HG03354 (cell line): Measurements from ENCODE around the gene CCNO.

Experiments
- ATAC-seq: cut with Tn5 transposase; IDR thresholded peaks from one replicate; pipeline ENCODE4 v1.9.1; 2021; ENCODE audit warnings: mild to moderate bottlenecking; ENCODE audit not compliant: unreplicated experiment, poor library complexity, severe bottlenecking

CCNO gene, protein sequence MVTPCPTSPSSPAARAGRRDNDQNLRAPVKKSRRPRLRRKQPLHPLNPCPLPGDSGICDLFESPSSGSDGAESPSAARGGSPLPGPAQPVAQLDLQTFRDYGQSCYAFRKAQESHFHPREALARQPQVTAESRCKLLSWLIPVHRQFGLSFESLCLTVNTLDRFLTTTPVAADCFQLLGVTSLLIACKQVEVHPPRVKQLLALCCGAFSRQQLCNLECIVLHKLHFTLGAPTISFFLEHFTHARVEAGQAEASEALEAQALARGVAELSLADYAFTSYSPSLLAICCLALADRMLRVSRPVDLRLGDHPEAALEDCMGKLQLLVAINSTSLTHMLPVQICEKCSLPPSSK

DNA sequence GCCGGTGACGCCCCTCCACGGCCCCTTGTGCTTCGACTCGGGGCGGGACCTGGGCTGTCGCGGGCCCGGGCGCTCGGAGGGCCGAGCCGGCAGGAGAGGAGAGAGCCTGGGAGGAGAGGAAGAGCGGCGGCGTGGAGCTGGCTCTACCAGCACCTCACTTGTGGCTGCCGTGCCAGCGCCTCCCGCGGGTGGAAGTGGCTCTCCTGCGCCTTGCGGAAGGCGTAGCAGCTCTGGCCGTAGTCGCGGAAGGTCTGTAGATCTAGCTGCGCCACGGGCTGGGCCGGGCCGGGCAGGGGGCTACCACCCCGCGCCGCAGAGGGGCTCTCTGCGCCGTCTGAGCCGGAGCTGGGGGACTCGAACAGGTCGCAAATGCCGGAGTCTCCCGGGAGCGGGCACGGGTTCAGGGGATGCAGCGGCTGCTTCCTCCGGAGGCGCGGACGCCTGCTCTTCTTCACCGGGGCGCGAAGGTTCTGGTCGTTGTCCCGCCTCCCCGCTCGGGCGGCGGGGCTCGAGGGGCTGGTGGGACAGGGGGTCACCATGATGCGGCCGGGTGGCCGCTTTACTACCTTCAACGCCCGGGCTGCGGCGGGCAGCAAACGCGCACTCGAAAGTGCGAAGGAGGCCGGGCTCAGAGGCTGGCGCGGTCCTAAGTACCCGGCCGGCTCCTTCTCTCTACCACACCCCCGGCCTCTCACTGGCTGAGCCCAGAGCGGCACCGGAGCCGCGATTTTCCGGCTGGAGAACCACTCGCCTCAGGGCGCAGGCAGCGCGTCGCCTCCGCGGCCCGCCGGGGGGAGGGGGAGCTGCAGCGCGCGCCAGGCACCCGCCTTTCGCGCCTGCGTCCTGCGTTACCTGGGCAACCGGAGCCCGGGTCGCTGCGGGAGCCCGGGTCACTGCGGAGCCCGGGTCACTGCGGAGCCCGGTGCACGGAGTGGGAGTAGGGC, at the start of gene CCNO:
Gene CCNO (minus strand): TSS at position 624 of the 944 bp plus-strand sequence. CDS start 85 bp downstream, at position 539.
- ATAC-seq = peak; percentile 66

DNA sequence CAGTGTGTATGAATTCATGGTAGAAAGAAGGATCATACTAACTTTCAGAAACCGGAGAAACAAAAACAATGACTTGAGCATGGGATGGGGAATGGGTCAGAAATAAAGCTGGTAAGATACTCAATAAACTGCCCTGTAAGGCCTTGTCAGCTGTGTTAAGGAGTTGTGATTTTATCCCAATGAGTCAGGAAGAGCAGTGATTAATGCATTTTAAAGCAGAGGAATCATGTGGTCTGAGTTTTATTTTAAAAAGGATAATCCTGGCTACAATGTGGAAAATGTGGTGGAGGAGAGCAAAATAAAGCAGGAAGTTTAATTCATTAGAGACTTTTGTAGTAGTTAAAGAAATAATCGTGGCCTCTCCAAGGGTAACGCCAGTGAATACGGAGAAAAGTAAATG, 45.4 kb upstream of the CCNO start:
- ATAC-seq = no peak

DNA sequence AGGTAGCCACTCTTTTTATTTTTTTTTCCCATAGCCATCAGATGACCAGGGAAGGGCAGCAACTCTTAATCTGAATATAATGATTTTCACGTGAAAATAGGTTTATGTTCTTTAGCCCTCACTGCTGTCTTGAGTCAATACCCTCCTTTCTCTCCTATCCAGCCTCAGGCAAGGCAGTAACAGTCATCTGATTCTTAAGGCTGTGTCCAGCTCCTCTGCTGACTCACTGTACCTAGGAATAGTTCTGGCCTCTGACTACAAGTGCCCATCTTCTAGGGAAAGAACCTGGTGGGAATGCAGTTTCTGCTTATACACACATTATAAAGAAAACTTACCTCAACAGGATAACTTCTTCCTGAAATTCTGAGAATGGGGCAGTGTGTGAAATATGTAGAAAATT, 43.4 kb upstream of the CCNO start:
- ATAC-seq = no peak

DNA sequence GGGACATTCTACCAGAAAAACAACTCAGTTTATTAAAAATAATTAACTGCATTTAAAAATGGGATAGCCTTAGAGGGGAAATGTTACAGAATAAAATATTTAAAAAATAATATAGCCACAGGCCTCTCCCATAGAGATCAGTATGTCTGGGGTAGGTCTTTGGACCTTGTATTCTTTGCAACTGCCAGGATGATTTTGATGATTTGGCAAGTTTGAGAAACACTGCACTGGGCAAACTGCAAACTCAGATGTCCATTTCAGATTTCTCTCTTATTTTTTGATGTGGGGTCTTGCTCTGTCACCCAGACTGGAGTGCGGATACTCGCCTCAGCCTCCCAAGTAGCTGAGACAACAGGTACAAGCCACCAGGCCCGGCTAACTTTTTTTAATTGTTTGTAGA, 24.9 kb upstream of the CCNO start:
- no peak for ATAC-seq

DNA sequence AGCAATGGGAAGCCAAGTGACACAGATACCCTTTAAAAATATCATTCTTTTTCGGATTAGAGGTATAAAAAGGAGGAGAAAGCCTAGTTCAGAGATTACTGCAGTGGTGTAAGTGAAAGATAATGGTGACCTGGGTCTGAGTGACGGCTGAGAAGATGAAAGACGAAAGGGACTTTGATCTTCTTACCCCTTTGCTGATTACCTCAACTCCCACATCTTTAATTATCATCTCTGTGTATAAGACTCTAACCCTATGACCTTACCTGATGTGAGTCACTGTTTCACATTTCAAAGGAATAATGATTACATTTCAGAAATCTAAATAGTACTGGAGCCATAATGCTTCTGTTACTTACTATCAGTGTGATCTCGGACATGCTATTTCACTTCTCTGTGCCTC, 21.4 kb upstream of the CCNO start:
- no peak for ATAC-seq

DNA sequence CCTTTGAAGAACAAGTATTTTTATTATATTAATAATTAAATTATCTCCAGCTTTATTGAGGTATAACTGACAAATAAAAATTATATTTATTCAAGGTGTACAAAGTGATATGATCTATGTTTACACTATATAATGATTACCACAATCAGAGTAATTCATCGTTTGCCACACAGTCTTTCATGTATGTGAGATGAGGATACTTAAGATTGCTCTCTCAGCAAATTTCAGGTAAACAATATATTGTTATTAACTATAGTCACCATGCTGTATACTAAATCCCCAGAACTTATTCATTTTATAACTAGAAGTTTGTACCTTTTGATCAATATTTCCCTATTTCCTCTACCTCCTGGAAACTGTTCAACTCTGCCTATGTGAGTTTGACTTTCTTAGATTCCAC, 16.7 kb upstream of the CCNO start:
- ATAC-seq = no peak

DNA sequence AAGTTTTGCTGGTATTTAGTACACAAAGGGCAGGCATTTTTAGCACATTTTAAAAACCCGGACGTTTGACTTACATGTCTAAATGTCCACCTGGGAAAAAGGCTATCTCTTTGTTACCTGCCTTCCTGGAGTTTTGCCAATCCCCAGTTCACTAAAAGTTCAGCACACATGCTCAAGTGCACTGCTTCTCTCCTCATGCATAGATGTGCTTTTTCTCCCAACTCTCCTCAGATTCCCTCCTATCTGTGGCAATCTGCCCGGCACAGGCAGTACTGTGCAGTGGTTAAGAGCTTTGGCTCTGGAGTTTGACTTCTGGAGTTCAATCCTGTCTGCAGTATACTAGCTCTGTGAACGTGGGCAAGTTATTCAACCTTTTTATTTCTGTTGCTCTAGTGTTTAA, 8.3 kb upstream of the CCNO start:
- ATAC-seq = no peak

DNA sequence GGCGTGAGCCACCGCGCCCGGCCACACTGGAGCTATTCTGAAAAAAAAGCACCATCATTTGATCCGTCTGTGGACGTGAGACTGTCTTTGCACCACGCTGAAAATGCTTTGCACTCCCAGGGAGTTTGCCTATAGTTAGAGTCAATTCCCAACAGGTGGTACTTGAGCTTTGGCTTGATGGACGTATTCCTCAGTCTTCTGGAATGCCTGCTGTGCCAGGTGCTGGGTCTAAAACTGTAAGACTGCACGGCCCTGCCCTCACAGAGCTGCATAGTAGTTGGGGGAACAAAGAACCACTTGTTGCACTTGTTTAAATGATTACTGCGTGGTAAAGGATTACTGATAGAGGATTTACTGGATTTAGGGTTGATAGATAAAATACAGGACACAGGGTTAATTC, 3.4 kb upstream of the CCNO start:
- ATAC-seq = no peak

DNA sequence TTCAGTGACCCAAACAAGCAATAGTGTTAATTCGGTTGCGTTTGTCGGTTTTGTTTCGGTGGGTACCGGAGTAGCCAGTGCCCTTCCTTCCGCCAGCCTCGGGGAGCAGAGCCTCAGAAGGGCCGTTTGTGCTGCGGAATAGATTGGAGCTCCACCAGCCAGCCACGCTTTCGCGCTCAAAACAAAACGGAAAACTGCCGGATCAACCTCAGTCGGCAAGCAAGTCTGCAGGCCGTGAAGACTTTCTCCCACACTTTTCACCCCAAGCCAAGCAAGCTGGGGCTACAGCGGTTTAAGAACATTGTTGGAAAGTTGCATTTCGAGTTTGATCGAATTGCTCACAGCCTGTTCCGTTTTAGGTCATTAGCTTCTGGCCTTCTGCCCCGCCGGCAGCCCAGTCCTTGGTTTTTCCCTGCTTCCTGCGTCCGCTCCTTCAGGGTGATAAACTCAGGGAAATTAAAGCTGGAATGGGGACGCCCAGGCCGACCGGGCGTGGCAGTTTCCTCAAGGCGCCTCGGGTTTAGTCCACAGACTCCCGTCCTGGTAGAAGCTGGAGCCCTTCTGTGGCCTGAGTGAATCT, 803 bp upstream of the CCNO start:
- no peak for ATAC-seq

DNA sequence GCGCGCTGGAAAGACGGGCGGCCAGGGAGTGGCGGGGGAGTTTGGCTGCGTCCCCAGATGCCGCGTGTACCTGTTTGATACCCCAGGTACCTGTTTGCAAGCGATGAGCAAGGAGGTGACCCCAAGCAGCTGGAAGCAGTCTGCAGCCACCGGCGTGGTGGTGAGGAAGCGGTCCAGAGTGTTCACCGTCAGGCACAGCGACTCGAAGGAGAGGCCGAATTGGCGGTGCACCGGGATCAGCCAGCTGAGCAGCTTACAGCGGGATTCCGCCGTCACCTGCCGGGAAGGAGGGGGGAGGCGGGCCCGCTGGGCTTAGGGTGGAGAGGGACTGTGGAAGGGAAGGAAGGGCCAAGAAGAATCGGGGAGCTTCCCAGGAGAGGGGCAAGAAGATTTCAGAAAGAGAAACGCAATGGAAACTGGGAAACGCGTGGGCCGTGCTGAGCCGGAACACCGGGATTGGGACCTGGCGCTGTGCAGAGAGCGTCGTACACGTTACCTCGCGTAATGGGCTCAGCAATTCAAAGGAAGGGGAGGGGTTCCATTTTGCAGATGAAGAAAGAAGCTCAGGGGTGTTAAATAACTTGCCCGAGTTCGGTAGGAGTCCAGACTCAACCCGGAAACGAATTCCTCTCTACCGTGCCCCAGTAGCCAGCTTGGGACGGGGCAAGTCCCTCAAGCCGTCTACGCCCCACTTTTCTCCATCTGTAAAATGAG, 980 bp downstream of the CCNO start:
- ATAC-seq = no peak

DNA sequence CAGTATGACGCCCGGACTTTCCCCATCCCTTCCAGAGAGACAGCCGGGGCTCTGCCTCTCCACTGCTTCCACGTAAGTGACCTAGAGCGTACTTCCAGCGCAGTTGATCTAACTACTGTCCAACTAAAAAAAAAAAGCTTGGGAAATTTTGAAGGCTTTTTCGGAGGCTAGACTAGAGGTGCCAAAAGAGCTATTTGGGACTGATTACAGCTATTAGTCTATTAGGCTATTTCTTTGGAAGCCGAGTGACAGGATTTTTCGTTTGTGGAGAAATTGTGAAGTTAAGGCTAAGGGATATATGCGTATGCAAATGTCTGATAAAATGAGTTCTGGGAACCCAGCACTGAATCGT, 1.5 kb downstream of the CCNO start:
- no peak for ATAC-seq

DNA sequence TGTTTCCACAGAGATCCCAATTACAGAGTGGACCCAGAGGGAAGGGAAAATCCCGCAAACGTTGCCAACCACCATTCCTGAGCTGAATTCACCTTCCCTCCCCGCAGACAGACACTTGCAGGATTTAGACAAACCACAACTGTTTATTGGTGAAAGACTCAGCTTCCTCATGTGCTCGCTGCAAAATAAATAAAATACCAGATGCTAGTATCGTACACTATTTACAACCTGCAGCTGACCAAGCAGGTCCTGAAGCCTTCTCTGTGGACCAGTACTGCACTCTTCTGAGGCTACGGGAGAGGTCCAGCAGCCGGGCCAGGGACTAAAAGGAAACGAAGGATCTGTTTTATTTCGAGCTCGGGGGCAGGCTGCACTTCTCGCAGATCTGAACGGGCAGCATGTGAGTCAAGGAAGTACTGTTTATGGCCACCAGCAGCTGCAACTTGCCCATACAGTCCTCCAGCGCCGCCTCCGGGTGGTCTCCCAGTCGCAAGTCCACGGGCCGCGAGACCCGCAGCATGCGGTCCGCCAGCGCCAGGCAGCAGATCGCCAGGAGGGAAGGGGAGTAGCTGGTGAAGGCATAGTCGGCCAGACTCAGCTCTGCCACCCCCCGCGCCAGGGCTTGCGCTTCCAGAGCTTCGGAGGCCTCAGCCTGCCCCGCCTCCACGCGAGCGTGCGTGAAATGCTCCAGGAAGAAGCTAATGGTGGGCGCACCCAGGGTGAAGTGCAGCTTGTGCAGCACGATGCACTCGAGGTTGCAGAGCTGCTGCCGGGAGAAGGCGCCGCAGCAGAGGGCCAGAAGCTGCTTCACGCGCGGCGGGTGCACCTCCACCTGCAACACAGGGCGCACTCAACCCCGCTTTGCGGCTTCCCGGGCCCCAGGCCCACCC, 2.1 kb downstream of the CCNO start:
- no peak for ATAC-seq

DNA sequence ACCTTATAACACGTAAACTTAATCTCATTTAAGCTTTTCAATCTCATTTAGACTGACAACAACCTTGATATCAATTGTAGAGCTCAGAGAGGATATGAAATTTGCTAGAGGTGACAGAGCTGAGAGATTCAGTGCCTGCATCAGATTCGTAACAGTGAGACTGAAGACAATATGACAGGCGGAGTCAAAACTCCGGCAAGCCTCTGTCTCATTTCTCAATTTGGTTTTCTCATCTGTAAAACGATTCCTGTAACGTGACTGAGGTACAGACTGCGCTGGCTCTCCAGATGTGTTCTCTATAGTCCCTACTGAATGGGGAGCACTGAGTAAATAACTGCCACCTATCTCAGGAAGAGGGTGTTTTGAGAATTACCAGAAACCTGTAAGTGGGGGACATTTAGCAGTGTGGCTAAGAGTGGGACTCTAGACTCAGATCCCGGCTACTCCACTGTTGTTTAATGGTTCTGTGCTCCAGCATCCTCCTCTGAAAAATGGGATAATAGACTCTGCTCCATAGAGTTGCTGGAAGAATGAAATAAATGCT, 3.2 kb downstream of the CCNO start:
- ATAC-seq = no peak

DNA sequence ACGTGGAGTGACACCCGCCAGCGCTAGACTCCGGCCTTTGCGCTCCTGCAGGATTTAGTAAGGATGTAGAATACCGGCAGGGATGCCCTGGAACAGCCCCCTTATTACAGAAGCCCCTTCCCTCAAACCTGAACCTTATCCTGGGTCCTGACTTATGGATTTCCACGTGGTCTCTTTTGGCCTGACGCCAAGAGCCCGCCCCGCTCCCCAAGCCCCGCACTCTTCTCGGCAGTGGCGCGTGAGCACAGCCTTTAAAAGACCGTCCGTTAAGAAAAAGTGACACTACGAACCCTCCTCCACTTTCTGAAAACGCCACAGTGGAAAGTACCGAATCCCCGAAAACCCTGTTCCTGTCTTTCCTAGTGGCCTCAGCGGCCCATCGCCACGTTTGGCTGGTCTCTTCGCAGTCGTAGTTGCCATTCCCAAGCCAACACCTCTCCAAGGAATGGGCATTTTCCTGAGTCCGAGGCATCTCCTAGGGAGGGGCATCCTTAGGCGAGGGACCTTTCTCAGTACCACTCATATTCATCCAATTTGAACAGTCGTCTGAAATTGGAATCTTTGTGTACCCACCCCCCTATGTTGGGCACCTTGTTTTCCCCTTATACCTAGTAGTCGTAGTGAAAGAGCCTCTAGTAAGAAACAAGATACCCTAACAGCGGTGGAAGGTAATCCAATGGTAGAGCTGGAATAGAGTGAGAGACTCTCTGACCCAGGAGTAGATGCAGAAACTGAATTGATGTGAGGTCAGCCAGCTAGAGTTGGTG, 5.6 kb downstream of the CCNO start:
- no peak for ATAC-seq

DNA sequence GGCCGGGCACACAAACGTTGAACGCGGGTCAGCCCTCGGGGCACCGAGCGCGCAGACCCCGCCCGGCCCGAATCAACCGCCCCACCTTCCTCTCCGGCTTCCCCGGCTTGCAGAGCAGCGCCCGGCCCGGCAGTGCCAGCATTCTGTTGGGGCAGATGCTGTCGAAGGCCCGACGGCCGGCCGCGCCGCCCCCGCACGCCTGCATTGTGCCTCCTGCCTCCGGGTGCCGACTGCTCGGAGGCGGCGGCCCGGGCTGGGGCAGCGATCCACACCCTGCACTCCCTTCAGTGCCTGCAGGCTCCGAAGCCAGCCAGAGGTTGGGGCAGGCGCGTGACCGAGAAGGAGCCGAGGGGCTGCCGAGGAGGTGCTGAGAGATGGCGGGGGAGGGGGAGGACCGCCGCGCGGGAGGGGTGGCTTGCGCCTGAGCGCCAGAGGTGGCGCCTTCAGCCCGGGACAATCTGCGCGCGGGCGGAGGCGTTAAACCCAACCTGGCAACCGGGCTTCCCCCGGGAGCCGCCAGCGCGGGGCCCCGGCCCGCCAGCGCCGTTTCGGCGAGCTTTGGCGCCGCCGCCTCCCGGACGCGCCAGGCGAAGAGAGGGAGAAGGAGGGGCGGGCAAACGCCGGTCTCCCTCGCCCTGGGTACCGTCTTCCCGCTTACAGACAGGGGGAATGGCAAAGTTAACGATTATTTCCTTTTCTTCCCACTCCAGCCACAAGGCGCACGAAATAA, 6.3 kb downstream of the CCNO start, which contains the start of gene MCIDAS:
Gene MCIDAS (minus strand): TSS at position 382 of the 730 bp plus-strand sequence. CDS start 177 bp downstream, at position 205.
- peak; percentile 36 for ATAC-seq

DNA sequence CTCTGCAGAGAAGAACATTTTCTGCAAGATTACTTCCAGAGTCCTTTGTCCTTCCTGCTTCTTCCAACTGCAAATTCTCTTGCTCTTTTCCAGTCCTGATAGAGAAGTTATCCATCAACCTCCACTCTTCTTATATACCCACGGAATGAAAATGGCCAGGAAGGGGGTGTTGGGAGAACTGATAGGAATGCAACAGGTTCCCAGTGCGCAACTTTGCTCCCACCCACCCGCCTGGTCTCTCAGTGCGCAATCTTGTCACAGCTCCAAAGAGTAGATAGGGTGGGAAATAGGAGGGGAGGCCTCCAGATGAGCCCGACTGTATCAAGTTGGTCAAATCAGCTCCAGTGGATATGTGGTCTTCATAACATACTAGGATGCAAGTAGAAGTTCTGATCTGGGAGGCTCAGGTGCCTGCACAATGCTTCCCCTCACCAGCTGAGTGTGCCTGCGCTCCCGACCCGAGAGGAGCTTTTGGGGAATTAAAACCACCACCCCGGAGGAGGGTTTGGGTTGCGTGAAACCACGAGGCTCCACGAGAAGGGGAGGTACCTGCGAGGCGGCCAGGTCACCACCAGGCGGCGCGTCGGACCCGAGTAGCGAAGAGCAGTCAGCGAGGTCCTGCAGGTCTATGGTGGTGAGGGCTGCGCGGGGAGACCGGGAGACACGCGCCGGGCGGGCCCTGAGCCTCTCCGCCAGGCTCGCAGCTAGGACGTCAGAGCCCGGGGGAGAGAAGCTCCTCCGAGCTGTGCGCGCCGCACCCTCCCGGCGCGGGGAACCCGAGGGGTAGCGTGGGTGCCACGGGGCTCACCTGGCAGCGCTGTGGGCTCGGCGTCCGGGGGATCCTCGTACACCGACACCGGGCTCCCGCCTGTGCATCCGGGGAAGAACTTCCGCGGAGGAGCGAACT, 7.1 kb downstream of the CCNO start:
- peak; percentile 66 for ATAC-seq
